UCSD-AML1 (cell line): ENCODE measurements around the gene P2RX3.
"Not testable (repeated sequence)": the region's sequence is repeated elsewhere in the genome, so short reads cannot be mapped to it uniquely, and the experiment has no call there.

Experiments
- DNase-seq: peaks from one replicate; lab custom pipeline; 2025; ENCODE audit not compliant: unreplicated experiment; lab: John Stamatoyannopoulos, UW

The P2RX3 gene

GRCh38 chr11:57395905-57396623 is 57.9 kb downstream of the P2RX3 start:
- DNase-seq, result no peak

DNA sequence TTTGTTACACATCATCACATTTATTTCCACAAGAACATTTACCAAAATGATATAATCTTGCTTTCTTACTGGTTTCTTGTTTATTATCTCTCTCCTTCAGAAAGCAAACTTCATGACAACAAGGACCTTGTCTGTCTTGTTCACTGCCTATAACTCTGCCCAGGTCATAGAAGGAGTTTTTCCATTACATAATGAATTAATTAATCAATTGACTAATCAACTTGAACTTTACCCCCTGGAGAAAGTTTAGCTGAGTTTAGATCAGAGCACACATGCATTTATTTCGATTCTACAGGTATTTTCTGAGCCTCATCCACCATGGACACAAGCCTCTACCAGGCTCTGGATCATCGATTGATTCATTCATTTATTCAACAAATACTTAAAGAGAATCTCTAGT is 58.6 kb downstream of the P2RX3 start:
- DNase-seq, result no peak

- no peak for DNase-seq
Measured at GRCh38 chr11:57397394-57397990, 59.3 kb downstream of the P2RX3 start.

- DNase-seq, result no peak
Measured at GRCh38 chr11:57399221-57399620, 61.1 kb downstream of the P2RX3 start.

- no peak for DNase-seq
Measured at GRCh38 chr11:57399972-57400578, 61.9 kb downstream of the P2RX3 start.

GRCh38 chr11:57402188-57403002 is 64.2 kb downstream of the P2RX3 start:
- no peak for DNase-seq

- not testable (repeated sequence) for DNase-seq
Measured at GRCh38 chr11:57403003-57403801, 65.0 kb downstream of the P2RX3 start.

DNA sequence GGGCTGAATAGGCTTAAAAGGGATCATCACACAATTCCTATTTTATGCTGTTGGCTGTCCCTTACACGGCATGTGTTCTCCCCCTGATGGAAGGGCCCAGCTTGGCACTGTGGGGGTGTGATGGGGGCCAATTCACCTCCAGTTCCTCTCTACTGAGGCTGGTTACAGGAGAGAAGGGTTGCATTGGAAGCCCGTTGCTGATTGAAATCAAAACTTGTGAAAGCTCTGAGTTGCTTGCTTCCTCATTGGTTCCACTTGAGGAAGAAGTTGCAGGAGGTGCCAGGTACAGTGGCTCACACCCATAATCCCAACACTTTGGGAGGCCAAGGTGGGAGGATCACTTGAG is 65.6 kb downstream of the P2RX3 start:
- no peak for DNase-seq

- DNase-seq, result no peak
Measured at GRCh38 chr11:57405271-57405860, 67.2 kb downstream of the P2RX3 start.

DNA sequence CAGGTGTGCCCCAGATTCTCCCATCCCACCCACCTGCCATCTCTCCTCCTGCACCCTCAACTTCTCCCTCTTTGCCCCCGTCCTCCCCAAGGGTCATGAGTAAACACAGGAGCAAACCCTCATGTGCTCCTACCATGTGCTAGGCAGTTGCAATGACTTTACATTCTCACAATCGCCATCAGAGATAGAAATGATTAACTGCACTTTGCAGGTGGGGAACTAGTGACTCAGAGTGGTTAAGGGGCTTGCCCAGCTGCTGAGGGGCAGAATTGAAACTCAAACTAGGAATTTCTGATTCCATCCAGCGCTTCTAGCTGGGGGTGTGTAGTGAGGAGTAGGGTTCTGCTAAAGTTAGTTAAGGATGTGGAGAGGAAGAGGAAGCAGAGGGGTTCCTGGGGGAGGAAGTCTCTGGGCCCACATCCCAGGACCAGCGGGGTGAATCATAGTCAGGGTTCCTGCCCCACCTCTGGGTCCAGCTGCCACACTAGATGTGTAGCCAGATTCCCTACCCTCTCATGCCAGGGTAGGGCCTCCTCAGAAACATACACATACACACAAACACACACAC is 68.3 kb downstream of the P2RX3 start:
- peak; percentile 71 for DNase-seq

DNA sequence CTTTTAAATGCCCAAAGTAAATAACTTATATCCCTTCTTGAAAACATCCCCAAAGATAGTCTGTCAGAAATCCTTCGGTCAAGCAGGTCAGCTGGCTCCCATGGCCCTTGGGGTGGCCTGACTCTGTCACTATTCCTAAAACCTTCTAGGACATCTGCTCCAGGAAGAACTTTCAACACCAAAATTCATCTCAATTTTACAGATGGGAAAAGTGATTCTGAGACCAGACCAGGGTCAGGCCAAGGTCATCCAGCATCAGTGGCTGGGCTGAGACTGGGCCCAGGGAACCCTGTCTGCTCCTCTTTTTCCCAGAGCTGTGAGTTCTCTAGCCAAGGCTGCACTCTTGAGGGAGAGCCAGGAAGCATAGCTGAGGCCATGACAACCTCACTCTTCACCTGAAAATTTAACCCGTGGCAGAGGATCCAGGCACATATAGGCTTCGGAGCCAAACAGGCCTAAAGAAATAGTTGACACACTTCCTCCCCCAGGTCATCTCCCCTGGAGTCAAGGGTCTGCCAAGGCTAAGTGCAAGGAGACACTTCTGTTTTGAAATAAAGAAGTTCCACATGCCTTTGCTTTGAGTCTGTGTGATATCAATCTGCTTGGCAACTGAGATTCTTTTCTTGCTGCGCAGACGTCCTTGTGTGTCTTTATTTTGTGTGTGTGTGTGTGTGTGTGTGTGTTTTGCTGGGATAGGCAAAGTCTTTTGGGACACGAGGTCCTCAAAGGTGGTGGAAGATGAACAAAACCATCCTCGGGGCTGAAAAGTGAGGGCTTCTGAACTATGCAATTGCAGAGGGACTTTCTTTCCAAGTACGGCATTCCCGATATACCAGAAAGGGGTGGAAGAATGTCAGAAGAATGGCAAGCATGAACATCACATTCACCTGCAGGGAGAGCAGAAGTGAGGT is 69.1 kb downstream of the P2RX3 start:
- no peak for DNase-seq

GRCh38 chr11:57407941-57408475 is 69.9 kb downstream of the P2RX3 start:
- no peak for DNase-seq

GRCh38 chr11:57408771-57409170 is 70.6 kb downstream of the P2RX3 start:
- DNase-seq, result no peak

DNA sequence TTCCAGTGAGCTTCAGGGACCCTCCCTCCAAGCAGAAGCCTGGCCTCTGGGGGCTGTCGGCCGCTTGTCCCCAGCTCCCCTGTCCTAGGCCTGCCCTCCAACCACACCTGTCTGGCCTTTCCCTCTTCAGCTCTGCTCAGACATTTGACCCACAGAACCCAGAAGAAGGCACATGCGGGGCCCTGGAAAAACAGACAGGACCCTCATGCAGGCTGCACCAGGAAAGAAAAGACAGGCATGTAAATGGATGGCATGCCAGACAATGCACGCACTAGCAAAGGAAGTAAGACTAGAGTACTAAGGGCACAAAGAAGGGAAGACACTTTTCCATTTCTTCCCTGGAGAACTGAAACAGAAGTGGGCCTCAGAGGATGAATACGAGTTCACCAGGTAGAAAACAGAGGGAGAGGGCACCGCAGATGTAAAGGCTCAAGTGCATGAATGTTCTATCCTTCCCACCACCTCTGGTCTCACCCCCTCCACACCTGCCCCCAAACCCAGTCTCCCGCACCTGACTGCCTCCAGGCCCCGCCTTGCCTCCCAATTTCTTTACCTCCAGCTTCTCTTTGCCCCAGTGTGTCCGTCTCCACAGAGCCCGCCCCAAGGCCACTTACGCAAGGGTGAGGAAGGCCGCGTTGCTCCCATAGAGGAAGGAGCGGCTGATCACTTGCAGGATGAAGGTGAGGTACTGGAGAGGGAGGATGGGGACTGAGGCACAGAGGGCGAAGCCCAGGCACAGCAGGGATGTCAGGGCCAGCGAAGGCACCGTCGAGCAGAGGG is 71.4 kb downstream of the P2RX3 start:
- DNase-seq, result no peak

GRCh38 chr11:57410287-57410686 is 72.1 kb downstream of the P2RX3 start:
- DNase-seq, result no peak

DNA sequence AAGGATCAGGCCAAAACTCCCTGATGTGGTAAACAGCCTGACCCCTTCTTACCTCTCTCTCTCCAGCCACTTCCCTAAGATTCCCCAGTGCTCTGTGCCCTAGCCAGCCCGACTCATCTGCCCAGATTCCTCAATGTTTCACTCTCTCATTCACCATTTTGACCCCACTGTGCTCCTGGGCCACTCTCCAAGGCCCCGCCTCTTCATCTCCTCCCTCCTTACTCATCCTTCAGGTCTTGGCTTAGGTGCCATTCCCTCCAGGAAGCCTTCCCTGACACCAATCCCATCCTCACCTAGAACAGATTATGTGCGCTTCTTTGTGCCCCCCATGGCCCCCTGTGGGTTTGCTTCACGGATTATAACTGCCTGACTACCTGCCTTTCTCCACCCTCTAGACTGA is 75.5 kb downstream of the P2RX3 start:
- no peak for DNase-seq

GRCh38 chr11:57414612-57415212 is 76.6 kb downstream of the P2RX3 start:
- no peak for DNase-seq

- DNase-seq, result no peak
Measured at GRCh38 chr11:57416436-57416835, 78.3 kb downstream of the P2RX3 start.
